ENCODE measurements around the gene LDAH.

The LDAH gene

GRCh38 chr2:20657522-20658235 is 165.2 kb downstream of the LDAH start:
- CTCF ChIA-PET, result no interaction called here
- Histone ChIP-seq H3K36me3 (ENCODE audit: control insufficient read depth in 2 of 2, insufficient read depth in 1 of 2, low read length in 2 of 2) (no peaks in the 10 kb centered on the region), H3K4me1 (ENCODE audit: control insufficient read depth, insufficient read depth, low read length) (no peaks in the 10 kb centered on the region), H3K27ac (ENCODE audit: extremely low read depth, low read depth, low read length) (no peak overlapping the region), H3K4me3 (ENCODE audit: low read depth, low read length) (no peak overlapping the region), H3K9me3 (ENCODE audit: control insufficient read depth, insufficient read depth, low read depth, low read length) (no peaks in the 10 kb centered on the region)
- POLR2A ChIA-PET, result interaction anchor here (0.6 kb wide), 1 partner anchor 15 kb away, joined by 3 read pairs; no protein-coding TSS in a partner anchor
- TF ChIP-seq ZBTB21 (tag by site-specific recombination; IDR thresholded peaks at IDR 0.05), result no peak
- no peak for TF ChIP-seq ZNF704 (tag by site-specific recombination; IDR thresholded peaks at IDR 0.05)
- no peak for TF ChIP-seq ZNF677 (tag by site-specific recombination; IDR thresholded peaks at IDR 0.05)
- TF ChIP-seq ZEB2 (tag by site-specific recombination; IDR thresholded peaks at IDR 0.05), result no peak
- no peak for TF ChIP-seq ZNF76 (tag by site-specific recombination; IDR thresholded peaks at IDR 0.05; ENCODE audit: borderline replicate concordance, low read depth)

- Histone ChIP-seq H3K9me3 (ENCODE audit: control insufficient read depth, insufficient read depth, low read depth, low read length) (no peaks in the 10 kb centered on the region), H3K36me3 (ENCODE audit: control insufficient read depth in 2 of 2, insufficient read depth in 1 of 2, low read length in 2 of 2) (no peaks in the 10 kb centered on the region), H3K4me1 (ENCODE audit: control insufficient read depth, insufficient read depth, low read length) (no peaks in the 10 kb centered on the region), H3K4me3 (ENCODE audit: low read depth, low read length) (no peak overlapping the region), H3K27ac (ENCODE audit: extremely low read depth, low read depth, low read length) (no peak overlapping the region)
- POLR2A ChIA-PET, result interaction anchor here (1.4 kb wide), 1 partner anchor 209 kb away, joined by 4 read pairs; no protein-coding TSS in a partner anchor
- CTCF ChIA-PET, result interaction anchor here (0.6 to 1.3 kb wide), 3 partner anchors 10 to 389 kb away, joined by 3 to 6 read pairs (median 4); no protein-coding TSS in a partner anchor
- TF ChIP-seq ZNF157 (tag by site-specific recombination; IDR thresholded peaks at IDR 0.05), result no peak
- no peak for TF ChIP-seq YY2 (tag by site-specific recombination; IDR thresholded peaks at IDR 0.05)
- TF ChIP-seq SP2 (tag by site-specific recombination; IDR thresholded peaks at IDR 0.05), result no peak
- TF ChIP-seq ZNF473 (tag by site-specific recombination; IDR thresholded peaks at IDR 0.05), result no peak
- TF ChIP-seq ZNF677 (tag by site-specific recombination; IDR thresholded peaks at IDR 0.05), result no peak
- no peak for TF ChIP-seq ZNF621 (tag by site-specific recombination; IDR thresholded peaks at IDR 0.05)
- TF ChIP-seq SETDB1 (IDR thresholded peaks at IDR 0.05; ENCODE audit: insufficient read length, low read length), result no peak
- no peak for TF ChIP-seq REST (tag by site-specific recombination; IDR thresholded peaks at IDR 0.05)
- TF ChIP-seq, protein P1, sequence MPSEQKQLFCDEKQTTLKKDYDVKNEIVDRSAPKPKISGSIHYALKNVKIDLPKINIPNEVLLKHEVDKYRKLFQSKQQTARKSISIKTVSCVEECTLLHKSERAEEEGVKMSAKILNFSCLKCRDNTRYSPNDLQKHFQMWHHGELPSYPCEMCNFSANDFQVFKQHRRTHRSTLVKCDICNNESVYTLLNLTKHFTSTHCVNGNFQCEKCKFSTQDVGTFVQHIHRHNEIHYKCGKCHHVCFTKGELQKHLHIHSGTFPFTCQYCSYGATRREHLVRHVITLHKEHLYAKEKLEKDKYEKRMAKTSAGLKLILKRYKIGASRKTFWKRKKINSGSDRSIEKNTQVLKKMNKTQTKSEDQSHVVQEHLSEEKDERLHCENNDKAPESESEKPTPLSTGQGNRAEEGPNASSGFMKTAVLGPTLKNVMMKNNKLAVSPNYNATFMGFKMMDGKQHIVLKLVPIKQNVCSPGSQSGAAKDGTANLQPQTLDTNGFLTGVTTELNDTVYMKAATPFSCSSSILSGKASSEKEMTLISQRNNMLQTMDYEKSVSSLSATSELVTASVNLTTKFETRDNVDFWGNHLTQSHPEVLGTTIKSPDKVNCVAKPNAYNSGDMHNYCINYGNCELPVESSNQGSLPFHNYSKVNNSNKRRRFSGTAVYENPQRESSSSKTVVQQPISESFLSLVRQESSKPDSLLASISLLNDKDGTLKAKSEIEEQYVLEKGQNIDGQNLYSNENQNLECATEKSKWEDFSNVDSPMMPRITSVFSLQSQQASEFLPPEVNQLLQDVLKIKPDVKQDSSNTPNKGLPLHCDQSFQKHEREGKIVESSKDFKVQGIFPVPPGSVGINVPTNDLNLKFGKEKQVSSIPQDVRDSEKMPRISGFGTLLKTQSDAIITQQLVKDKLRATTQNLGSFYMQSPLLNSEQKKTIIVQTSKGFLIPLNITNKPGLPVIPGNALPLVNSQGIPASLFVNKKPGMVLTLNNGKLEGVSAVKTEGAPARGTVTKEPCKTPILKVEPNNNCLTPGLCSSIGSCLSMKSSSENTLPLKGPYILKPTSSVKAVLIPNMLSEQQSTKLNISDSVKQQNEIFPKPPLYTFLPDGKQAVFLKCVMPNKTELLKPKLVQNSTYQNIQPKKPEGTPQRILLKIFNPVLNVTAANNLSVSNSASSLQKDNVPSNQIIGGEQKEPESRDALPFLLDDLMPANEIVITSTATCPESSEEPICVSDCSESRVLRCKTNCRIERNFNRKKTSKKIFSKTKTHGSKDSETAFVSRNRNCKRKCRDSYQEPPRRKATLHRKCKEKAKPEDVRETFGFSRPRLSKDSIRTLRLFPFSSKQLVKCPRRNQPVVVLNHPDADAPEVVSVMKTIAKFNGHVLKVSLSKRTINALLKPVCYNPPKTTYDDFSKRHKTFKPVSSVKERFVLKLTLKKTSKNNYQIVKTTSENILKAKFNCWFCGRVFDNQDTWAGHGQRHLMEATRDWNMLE (tag by site-specific recombination; conservative IDR thresholded peaks at IDR 0.05; ENCODE audit: low read depth), result no peak
- no peak for TF ChIP-seq HIC1 (tag by site-specific recombination; IDR thresholded peaks at IDR 0.05)
- no peak for TF ChIP-seq ZNF830 (tag by site-specific recombination; IDR thresholded peaks at IDR 0.05; ENCODE audit: low read depth)
- no peak for TF ChIP-seq ZNF280D (tag by site-specific recombination; IDR thresholded peaks at IDR 0.05)
- no peak for TF ChIP-seq ZNF335 (tag by site-specific recombination; conservative IDR thresholded peaks at IDR 0.05)
- no peak for TF ChIP-seq FEZF1 (tag by site-specific recombination; IDR thresholded peaks at IDR 0.05)
- no peak for TF ChIP-seq ZBTB8A (tag by site-specific recombination; IDR thresholded peaks at IDR 0.05)
Observed at GRCh38 chr2:20656561-20656960, 166.3 kb downstream of the LDAH start.
